ENCODE results near the gene KRTAP10-12. TPM values are rescaled to one million over a fixed set of nuclear protein-coding genes. Genes with fewer than 3 reads are reported as not detected.

KRTAP10-12 gene
- total and polyA plus RNA-seq, 10 donors, result not detected

DNA sequence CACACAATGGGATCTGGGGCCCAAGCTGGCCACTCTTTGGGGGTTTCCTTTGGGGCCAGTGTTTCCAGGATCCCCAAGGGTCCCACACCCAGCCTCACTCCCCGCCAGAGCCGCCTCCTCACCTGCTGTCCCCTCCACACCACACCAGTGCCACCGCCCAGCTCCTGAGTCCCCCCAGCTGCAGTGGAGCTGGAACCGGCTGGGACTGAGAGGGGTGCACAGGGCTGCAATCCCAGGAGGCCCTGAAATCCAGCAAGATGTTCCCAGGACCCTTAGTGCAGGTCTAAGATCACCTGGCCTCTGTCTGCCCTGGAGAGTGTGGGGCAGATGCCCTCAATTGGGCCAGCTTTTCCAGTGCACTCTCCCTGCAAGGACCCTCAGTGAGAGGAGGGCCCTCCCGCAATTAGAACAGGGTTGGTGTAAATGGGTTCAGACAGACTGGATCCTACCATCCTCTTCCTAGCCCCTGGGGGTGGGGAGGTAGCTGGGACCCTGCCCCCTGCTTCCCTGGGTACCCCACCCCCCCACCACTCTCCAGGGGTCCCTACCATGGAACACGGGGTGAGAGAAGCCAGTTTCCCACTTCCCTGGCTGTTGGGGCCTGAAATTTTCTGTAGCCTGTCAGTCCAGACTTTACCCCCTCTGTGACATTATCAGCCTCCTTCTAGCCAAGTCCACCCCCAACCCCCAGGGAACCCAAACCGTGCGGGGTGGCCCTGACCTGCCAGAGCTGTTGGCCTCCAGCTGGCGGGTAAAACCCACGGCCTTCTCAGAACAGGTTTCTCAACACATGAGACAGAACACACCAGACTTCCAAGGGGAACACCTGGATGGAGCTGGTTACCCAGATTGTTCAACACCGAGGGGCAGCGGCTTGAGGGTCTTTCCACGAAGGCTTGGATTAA, 7.0 kb downstream of the KRTAP10-12 start:
- TF ChIP-seq POLR2A (IDR thresholded peaks at IDR 0.05) (no peak), POLR2AphosphoS5 (IDR thresholded peaks at IDR 0.05) (no peak)
- TF ChIP-seq, protein P1, sequence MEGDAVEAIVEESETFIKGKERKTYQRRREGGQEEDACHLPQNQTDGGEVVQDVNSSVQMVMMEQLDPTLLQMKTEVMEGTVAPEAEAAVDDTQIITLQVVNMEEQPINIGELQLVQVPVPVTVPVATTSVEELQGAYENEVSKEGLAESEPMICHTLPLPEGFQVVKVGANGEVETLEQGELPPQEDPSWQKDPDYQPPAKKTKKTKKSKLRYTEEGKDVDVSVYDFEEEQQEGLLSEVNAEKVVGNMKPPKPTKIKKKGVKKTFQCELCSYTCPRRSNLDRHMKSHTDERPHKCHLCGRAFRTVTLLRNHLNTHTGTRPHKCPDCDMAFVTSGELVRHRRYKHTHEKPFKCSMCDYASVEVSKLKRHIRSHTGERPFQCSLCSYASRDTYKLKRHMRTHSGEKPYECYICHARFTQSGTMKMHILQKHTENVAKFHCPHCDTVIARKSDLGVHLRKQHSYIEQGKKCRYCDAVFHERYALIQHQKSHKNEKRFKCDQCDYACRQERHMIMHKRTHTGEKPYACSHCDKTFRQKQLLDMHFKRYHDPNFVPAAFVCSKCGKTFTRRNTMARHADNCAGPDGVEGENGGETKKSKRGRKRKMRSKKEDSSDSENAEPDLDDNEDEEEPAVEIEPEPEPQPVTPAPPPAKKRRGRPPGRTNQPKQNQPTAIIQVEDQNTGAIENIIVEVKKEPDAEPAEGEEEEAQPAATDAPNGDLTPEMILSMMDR (IDR thresholded peaks at IDR 0.05 in 8 of 11, conservative IDR thresholded peaks at IDR 0.05 in 3 of 11), result no peak
- Histone ChIP-seq H3K36me3 (no peaks in the 10 kb centered on the region), H3K27me3 (replicated peaks in 1 of 7) (peaks cover 8 to 100% (median 93%) of the 10 kb centered on the region in 7 donors), H3K9me3 (peaks cover 0 to 17% (median 0%) of the 10 kb centered on the region in 8 donors), H3K27ac (no peak overlapping the region), H3K4me3 (no peak overlapping the region), H3K4me1 (peaks cover 0 to 22% (median under 1%) of the 10 kb centered on the region in 6 donors)
- intact Hi-C loops (cut with DNase I; ENCODE audit: low total_unique reads), result no loop called here
- DNase-seq, result no peak
- 32 to 50% (median 39%) methylated on average over 13 of the region's 13 CpGs for WGBS, 5 donors

DNA sequence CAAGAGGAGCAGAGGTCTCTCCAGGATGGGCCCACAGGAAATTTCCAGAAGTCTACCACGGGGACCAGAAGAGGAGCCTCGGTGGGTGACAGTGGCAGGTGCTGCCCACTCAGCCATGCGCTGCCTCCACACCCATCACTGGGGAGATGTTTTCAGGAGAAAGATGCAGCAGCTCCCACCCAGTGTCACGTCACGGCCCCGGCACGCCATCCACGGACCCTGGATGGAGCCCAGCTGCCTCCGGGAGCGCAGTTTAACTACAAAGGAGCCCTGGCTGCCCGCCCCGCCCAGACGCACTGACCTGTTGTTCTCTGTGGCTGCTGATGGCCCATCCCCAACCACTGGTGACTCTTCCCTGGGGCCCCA, 7.6 kb downstream of the KRTAP10-12 start:
- DNase-seq, result no peak

DNA sequence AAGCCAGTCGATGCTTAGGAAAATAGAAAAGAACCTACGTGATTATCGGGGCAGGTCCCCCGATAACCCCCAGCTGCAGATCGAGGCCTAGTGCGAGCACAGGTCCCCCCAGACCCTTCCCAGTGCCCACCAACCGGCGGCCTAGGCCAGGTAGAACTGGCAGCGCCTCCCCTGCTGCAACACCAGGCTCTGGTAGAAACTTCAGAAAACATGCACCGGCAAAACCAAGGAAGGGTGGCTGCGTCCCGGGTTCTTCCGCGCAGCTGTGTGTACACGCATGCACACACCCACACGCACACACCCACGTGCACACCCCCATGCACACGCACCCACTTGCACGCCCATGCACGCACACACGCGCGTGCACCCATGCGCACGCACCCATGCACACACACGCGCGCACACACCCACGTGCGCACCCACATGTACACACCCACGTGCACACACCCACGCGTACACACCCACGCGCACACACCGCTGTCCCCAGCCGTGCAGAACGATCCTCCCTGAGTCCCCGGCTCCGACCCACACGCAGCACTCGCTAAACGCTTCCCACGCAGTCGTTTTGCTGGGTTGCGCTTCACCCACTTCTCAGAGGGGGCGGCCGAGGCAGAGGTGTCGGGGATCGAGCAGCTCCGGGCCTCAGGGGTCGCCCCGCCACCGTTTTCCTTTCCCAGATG, 9.2 kb downstream of the KRTAP10-12 start:
- no peak overlapping the region for H3K27ac ChIP-seq
- peaks cover 0 to 41% (median 18%) of the 10 kb centered on the region in 6 donors for H3K4me1 ChIP-seq
- H3K4me3 ChIP-seq, result peak overlapping the region in 1 of 8 donors; percentile 5
- no peaks in the 10 kb centered on the region for H3K36me3 ChIP-seq
- H3K27me3 ChIP-seq (replicated peaks in 1 of 7), result peaks cover 8 to 100% (median 93%) of the 10 kb centered on the region in 7 donors
- 10 to 25% (median 12%) methylated on average over 40 to 54 of the region's 54 CpGs for WGBS, 5 donors
- peaks cover 0 to 17% (median 0%) of the 10 kb centered on the region in 8 donors for H3K9me3 ChIP-seq
- peak; percentile 55 for DNase-seq
- no peak for TF ChIP-seq POLR2AphosphoS5 (IDR thresholded peaks at IDR 0.05)
- no peak for TF ChIP-seq POLR2A (IDR thresholded peaks at IDR 0.05)
- TF ChIP-seq, protein P1 (IDR thresholded peaks at IDR 0.05 in 8 of 11, conservative IDR thresholded peaks at IDR 0.05 in 3 of 11), result no peak
- intact Hi-C loops (cut with DNase I; ENCODE audit: low total_unique reads), result no loop called here

More for the DNA sequence above, 7.6 kb downstream of the KRTAP10-12 start:
- TF ChIP-seq POLR2AphosphoS5 (IDR thresholded peaks at IDR 0.05) (no peak), POLR2A (IDR thresholded peaks at IDR 0.05) (no peak)
- TF ChIP-seq, protein P1 (IDR thresholded peaks at IDR 0.05 in 8 of 11, conservative IDR thresholded peaks at IDR 0.05 in 3 of 11), result no peak
- Histone ChIP-seq H3K27me3 (replicated peaks in 1 of 7) (peaks cover 8 to 100% (median 93%) of the 10 kb centered on the region in 7 donors), H3K4me1 (peaks cover 0 to 29% (median 6%) of the 10 kb centered on the region in 6 donors), H3K9me3 (peaks cover 0 to 17% (median 0%) of the 10 kb centered on the region in 8 donors), H3K36me3 (no peaks in the 10 kb centered on the region), H3K27ac (no peak overlapping the region), H3K4me3 (no peak overlapping the region)
- intact Hi-C loops (cut with DNase I; ENCODE audit: low total_unique reads), result no loop called here
- 10 to 23% (median 18%) methylated on average over 3 to 13 of the region's 13 CpGs for WGBS, 5 donors

All from spleen (tissue), 11 donors.